NK-92 (cell line): ENCODE results near the gene CISD3.

ENCODE experiments used
- DNase-seq: peaks from one replicate; lab custom pipeline; 2025; ENCODE audit not compliant: unreplicated experiment; lab: John Stamatoyannopoulos, UW

CISD3 gene

GRCh38 chr17:38729886-38730525, at the start of gene CISD3:
TSS of gene CISD3 (plus strand) at chr17:38730341. CDS start at chr17:38730359, 18 bp downstream.
- DNase-seq = no peak

- DNase-seq = no peak
Observed at GRCh38 chr17:38681096-38681495, 49.0 kb upstream of the CISD3 start.

DNA sequence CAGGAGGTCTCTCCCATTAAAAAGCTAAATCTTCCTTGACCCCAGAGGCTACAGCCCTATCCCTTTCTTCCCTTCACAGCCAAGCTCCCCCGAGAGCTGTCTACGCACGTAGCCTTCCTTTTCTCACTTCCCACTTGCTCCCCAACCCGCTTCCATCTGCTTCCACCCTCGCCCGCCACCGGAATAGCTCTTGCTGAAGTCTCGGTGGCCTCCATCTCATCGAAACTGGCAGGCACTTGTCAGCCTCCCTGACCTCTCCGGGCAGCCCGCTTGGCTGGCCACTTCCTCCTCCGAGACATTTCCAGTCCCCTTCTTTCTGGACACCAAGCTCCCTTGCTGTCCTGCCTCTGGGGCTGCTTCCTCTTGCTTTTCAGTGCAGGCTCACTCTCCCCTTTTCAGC, 44.6 kb upstream of the CISD3 start:
- DNase-seq = no peak

- DNase-seq = no peak
Observed at GRCh38 chr17:38687286-38687685, 42.9 kb upstream of the CISD3 start.

GRCh38 chr17:38690386-38690785, 39.8 kb upstream of the CISD3 start:
- no peak for DNase-seq

GRCh38 chr17:38691154-38691553, 39.0 kb upstream of the CISD3 start:
- DNase-seq = no peak

GRCh38 chr17:38693700-38694329, 36.3 kb upstream of the CISD3 start:
- no peak for DNase-seq

DNA sequence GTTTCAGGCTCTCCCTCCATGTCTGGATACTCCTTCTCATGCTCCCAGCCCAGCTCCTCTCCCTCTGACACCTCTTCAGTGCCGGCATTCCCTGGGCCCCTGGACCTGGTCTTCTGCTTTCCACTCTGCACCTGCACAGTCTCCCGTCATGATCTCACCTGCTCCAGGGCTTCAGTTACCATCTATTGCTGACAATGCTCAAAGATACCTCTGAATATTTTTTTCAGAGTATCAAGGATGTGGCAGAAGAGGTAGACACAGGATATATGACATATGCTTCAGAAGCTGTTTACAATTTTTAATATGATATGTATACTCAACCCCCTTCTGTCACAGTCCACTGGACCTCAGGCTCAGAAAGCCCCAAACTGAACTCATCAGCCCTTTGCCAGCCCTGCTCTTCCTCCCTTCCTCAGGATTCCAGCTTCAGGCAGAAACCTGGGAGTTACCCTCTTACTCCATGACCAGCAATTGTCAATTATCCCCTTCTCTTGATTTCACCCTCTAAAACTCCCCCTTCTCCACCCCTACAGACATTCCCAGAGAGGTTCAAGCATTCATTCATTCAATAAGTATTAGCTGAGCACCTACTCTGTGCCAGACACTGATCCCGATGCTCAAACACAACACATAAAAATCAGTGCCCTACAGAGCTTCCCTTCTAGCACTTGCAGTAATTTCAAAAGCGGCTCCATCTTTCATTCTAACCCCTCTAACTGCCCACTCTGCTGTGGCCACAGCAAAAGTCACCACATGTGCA, 32.9 kb upstream of the CISD3 start:
- no peak for DNase-seq

- no peak for DNase-seq
Observed at GRCh38 chr17:38698760-38699159, 31.4 kb upstream of the CISD3 start.

DNA sequence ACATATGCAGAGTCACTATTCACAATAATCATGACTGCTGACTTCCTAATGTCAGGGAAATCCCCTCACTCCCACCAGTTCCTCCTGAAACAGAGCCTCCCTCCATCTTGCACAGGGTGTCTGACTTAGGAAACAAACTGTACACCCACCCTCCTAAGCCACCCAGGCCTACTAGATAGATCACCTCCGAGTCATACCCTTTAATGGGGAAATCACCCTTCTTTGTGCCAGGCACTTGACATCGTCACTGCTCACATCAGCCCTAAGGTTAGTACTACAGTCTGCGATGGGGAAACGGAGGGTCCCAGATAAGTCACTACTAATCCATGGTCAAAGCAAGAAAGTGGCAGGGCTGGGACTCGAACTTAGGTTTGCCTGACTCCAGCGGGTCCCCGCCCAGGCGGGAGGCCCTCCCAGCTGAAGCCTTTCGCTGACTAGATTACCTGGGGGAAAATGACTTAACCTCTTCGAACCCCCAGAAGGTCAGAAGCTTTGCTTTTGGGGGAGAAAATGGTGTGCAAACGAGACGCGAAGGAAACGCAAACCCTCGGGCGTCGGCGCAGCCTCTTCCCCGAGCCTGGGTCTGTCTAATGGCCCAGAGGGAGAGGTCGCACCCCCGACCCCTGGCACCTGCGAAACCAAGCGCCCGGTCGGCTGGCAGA, 28.5 kb upstream of the CISD3 start:
- DNase-seq = no peak

DNA sequence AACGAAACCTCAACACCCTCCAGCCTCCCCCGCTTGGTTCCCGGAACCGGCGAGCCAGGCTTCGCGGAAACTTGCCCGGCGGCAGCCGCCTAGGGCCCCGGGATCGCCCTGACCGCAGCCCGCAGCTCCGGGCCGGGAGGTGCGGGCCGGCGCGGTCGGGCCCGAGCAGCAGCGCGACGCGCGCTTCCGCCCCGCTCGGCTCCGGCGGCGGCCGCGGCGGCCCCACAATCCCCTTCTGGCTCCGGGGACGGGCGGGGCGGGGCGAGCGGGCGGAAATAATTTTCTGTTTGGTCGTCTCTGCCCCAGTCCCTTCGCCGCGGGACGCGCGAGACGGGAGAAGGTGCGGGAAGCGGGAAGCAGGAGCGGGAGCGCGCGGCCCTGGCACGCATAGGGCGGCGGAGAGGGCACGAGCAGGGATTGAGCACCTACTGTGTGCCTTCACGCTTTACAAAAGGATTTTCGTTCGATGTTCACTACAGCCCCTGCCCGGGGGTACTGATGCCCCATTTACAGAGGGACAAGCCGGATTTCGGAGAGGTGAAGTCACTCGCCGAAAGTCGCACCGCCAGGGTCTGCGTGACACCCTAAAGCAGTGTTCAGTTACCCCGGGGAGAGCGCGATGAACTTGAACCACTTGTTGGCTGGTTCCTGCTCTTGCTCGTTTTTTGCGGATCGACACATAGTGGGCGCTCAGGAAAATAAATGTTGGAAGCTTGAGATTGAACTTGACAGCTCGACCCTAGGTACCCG, 27.8 kb upstream of the CISD3 start:
- DNase-seq = no peak

DNA sequence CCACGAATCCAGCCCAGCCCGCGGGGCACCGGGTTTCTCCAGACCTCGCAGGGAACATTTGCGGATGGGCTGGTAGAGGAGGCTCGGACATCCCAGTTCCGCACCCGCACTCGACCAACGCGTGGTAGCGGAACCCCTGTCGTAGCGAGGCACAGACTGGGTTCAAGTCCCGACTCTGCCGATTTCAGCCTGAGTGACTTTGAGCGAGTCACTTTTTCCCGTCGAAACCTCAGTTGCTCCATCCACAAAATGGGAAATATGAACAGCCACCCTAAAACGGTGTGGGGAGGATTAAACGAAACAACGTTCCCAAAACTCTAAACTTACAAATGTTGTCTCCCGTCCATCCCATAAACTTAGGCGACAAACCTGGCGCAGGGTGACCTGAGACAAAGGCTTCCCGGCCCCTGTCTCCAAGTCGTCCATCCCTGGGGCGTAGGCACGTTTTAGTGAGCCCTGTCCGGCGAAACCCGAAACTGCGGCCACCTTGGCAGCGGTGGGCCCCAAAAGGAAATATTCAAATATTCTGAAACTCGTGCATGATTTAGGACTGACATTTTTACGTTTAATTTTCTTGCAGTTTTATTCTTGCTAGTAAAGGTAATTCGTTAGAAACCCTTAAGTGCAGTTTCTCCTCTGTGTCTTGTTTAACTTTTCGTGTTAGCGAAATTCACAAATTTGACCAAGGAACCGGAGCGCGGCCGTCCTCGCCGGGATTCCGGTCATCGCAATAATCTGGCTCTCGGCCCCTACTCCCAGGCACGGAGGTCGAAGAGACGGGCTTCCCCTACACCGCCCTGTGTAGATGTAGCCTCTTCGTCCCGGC, 27.0 kb upstream of the CISD3 start:
- no peak for DNase-seq

DNA sequence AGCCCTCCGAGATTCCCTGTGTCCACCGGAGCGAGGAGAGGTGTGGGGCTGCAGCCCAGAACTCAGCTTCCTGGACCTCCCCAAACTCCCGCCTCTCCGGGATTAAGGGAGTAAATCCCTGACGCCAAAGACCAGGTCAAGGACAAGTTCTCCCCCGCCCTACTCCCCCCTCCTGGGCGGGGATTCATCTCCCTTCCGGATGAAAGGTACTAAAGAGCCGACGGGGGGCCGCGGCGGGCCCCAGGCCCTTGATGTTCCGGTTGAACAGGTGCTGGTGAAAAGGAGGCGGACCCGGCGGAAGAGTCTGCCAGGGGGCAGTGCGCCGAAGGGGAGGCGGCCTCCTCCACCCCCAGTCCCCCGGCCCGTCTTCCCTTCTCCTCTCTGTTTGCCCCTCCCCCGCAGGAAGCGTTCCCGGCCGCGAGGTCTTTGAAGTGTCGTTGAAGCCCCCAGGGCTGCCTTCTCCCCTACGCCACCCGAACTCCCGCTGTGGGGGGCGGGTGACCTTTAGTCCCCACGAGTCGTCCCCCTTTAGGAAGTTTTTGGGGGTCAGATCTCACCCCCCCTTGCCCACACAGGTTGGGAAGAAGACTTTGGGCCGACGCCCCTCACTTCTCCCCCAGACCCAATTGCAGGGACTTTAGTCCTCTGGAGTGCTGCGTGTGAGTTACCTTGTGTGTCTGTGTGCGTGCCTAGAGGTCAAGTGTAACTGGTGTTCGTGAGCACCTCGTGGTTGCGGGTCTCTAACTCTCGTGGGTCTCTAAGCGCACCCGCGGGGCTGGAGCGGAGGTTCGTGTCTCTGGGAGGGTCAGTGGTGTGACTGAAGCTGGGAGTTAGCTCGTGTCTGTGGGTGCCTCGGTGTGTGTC, 26.2 kb upstream of the CISD3 start:
- DNase-seq = no peak

- DNase-seq = no peak
Observed at GRCh38 chr17:38704606-38705522, 25.3 kb upstream of the CISD3 start, which contains the start of gene MLLT6. TSS of gene MLLT6 (plus strand) at chr17:38705273. CDS start at chr17:38705633, 360 bp downstream.

DNA sequence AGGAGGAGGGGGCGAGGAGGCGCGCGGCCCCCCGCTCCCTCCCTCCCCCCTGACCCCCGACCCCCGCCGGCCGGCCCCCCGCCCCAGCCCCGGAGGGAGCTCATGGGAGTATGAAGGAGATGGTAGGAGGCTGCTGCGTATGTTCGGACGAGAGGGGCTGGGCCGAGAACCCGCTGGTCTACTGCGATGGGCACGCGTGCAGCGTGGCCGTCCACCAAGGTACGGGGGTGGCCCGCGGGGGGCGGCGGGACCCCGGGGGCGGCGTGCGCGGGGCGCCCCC, 24.7 kb upstream of the CISD3 start:
- no peak for DNase-seq

DNA sequence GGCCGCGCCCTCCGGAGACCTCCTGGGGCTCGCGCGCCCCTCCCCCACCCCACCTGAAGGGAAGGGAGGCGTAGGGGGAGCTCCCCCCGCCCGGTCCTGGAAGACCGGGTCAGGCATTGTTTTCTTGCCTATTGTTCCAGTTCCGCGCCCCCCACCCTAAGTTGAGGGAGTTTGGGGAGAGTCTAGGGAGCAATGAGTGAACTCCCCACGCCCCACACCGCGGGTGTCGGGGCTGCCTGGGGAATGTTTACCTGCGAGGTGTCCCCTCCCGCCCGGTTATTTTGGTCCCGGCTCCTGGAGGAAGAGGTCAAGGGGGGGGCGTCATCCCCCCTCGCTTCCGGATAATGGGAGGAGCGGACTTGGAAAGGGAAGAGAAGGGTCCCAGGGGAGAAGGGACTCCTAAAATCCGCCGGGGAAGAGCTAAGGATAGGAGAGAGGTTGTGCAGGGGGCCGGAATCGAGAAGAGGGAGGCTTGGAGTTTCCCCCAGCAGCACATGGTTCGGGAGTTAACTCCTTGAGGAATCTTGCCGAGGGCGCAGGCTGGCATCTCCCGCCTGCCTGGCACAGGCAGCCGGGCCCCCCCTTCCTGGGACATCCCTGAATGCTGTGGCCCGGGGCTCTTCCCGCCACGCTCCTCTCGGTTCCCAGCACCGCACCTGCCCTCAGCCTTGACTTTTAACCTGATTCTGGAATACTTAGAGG, 24.2 kb upstream of the CISD3 start:
- no peak for DNase-seq

DNA sequence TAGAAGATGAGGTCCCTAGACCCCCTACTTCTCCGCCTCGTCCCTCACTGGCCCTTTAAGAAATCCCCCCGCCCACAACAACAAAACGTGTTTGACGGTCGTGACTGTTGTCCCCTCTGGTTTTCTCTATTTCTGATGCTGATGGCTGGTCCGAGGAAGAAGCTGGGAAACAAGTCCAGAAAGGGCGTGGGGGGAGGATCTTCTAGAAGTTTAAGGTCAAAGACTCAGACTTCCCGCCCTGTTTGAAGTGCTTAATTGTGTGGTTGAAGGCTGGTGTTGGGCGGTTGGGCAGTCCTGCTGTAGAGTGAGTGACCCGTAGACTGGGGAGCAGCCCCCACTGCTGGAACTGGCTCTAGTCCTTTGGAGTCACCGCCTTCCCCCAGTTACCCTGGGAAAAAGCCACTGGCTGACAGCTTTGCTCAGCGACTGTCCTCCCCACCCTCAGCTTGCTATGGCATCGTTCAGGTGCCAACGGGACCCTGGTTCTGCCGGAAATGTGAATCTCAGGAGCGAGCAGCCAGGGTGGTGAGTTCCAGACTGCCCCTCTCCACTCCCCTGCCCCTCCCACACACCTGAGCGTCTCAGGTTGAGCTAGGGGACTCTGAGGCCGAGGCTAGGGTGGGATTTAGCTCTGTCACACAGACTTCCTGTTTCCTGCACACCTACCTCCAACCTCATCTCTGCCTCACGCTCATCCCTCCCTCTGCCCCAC, 23.5 kb upstream of the CISD3 start:
- no peak for DNase-seq
